GM21619 (cell line): Measurements from ENCODE around the gene DTX1.

Source experiments
- ATAC-seq: cut with Tn5 transposase; IDR thresholded peaks from one replicate; pipeline ENCODE4 v1.9.1; 2021; ENCODE audit not compliant: unreplicated experiment

DTX1 gene

DNA sequence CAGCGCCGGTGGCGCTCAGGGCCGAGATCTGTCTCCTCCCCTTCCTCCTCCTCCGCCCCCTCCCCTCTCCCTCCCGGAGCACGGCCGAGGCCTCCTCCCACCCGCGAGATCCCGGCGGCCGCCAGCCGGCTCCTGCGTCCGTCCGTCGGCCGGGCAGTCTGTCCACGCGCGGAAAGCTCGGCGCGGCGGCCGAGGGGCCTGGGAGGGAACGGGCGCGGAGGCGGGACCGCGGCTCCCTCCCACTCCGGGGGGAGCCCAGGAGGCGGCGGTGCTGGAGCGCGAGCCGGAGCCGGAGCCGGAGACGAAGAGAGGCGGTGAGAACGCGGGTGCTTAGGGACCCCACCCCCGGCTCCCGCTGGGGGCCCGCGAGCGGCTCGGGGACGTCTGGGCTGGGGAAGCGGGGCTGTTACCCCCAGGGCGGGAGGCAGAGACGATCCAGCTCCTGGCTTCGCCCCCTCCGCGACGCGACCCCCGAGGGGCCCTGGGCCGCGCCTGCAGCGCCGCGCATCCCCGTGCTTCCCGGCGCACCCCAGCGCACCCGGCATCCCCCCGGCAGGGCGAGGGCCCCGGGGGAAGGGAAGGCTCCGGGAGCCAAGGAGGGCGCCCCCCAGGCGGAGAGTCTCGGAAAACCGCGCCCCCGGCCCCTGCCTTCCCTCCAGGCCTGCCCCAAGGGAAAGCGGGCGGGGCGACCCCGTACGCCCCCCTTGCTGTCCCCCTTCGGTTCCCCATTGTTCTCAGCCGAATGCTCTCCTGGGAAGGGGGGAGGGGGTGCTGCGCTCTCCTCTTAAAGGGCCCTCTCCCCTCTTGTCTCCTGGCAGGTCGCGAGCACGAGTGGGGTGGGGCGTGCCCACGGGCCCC is at the start of gene DTX1:
Gene DTX1 (plus strand): TSS at position 100 of the 858 bp plus-strand sequence. CDS start 1,463 bp downstream, outside the sequence.
- ATAC-seq: no peak

DNA sequence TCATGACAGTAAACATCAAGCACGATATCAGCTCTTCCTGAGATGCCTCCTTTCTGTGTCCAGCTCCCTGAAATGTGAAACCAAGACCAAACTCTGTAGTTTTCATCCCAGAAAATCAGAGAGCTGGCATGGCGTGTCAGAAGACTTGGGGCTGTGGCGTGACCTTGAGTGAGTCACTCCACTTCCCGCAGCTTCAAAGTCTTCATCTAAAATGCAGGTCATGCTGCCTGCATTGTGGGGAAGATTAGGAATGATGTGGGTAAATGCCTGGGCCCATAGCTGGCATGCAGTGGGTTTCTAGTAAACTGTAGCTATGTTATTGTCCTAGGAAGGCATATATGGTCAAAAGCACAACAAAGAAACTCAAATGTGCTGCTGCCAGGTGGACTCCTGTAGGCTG is 49.4 kb upstream of the DTX1 start:
- ATAC-seq: no peak

DNA sequence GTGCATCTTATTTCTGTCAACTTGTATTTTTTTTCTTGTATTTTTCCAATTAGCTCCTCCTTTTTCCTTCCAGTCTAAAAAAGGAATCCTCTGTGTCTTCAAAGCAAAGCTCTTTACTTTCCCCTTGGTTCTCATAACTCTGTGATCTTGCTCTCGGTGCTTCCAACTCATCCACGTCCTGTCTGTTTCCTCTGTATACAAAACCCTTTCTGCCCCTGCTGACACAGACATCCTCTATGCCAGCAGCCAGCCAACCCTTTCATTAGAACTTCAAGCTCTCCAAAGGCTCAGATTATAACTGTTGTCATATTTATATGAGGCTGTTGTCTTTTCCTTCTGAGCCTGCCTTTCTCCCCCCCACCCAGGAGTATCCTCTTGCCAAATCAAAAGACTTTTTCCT is 45.8 kb upstream of the DTX1 start:
- ATAC-seq: no peak

DNA sequence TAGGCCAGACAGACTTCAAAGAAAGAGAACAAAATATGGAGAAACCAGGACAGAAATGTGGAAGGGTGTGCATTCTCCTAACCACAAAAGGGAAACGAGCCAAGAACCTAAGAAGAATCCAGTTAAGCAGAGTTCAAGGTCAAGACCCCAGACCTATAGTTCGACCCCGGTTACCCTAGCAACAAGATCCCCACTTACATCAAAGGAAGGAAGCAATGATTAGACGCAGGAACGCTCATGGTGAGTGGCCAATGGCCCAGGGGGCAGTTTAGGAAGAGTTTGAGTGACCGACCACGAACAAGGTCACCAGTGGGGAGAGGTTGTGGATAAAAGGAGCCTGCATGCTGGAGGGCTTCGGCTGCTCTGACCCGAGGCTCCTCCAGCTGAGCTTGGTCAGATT is 42.0 kb upstream of the DTX1 start:
- no peak for ATAC-seq

DNA sequence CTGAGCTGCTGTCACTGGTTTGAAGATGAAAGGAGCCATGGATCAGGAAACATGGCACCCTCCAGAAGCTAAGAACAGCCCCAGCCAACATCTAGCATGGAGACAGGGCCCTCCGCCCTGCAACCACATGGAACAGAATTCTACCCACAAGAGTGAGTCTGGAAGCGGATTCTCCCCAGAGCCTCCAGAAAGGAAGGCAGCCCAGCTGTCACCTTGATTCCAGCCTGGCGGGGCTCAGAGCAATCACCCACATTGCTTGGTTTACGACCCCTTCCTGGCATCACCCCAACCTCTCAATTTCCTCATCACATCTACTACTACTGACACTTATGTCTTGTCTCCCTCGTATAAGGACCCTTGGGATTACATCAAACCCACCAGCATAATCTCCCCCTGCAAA is 39.7 kb upstream of the DTX1 start:
- ATAC-seq: no peak

DNA sequence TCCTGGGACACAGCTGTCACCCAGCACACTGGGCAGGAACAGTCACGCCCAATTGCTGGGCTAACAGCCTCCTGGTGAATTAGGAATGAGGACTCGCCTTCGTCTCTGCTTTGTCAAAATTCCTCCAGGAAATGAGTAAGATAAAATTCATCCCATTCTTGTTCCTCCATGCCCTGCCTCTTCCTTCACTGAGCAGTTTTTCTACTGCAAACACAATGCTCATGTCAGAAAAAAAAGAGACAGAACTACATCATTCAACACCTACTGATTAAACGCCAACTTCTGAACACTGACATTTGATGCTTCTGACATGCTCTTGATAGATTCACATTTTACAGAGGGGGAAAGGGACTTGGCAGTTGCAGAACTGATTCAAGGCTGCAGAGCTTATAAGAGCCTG is 37.5 kb upstream of the DTX1 start:
- no peak for ATAC-seq

DNA sequence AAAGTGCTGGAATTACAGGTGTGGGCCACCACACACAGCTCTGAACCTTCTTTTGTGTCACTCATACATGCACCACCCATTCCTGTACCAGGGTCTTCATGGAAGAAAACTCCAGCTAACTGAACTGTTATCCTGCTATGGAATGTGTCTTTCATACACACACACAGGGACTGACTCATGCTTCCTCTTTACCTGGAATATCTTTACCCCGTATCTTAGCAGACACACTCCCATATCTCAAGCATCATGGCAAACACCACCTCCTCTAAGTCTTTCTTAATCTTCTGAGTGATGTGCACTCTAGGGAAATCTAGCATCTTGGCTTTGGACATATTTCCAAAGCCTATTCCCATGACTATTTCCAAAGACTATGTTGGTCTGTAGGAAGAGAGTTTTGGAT is 35.0 kb upstream of the DTX1 start:
- no peak for ATAC-seq

DNA sequence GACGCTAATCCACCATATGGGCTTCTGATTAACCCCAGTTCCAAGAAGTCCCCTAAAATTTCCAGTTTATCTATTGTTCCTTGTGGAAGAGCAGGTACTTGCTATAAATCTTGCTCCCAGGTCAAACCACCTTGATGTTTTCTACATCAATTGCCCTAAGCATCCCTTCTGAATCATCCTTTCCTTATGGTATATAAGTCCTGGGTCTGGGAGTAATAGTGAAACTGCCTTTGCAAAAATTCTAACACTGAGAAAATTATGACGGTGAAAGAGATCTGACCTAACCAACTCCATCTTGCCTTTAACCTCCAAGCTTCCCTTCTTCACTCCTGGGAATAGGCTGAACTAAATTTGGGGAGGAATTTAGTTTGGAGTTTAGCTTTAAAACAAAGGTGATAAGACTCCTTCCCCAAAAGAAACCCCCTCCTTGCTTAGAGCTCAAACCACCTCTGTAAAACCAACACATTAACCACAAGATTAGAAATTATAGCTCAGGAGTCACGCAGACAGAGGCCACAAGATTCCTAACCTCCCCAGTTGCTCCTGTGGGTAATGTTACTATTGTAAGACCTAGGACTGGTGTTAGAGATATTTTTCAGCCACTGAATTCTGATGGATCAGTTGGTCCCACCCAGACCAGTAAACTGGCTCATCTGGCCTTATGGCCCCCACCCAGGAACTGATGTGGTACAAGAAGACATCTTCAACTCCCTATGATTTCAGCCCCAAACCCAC is 33.8 kb upstream of the DTX1 start:
- no peak for ATAC-seq

DNA sequence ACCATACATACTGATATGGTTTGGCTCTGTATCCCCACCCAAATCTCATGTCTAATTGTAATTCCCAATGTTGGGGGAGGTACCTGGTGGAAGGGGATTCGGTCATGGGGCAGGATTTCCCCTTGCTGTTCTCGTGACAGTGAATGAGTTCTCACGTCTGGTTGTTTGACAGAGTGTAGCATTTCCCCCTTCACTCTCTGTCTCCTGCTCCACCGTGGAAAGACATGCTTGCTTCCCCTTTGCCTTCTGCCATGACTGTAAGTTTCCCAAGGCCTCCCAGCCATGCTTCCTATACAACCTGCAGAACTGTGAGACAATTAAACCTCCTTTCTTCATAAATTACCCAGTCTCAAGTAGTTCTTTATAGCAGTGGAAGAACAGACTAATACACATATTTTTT is 28.8 kb upstream of the DTX1 start:
- no peak for ATAC-seq

DNA sequence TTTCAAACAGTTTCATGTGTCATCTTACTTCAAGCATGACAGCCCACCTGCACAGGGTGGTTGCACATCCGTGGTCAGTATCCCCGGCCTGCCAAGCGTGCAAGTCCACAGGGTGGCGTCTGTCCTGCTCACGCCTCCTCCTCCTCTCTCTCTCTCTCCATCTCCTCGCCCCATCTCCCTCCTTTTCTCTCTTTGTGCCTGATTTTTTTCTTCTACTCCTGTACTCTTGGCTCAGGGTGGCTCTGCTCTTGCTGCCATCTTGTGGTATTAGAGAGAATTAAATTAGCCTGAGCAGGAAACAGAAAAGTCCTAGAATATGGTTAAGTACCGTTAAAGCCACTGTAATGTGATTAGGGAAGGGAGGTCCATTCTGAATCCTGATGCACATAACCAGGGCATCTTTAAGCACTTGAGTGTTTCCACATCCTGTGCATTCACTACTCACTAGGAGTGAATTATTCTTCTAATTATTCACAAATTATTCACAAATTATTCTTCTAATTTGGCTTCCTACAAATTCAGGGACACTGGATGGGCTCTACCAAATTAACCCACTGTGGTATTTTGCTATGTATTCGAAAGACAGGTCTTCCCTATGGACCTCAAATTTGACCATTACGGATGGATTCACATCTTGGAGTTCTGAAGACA is 25.5 kb upstream of the DTX1 start:
- no peak for ATAC-seq

DNA sequence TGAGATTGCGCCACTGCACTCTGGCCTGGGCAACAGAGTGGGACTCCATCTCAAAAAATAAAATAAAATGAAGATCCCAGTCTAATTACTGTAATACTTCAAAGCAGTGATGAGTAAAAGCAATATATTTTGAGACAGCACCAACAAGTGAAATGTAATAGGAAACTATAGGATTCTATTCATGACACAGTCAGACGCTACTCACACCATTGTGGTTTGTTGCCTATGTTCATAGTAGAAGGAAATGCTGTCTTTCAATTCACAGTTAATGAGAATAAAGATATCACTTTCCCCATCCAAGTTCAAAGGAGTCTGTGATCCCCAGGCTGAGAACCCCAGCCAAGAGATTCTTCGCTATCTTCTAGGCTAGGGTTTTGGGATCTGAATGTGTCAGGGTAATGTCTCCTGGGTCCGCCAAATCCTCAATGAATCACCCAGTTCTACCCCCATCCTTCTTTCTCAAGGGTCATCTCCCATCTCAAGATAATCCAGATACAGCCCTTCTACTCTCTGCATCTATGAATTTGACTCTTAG is 16.6 kb upstream of the DTX1 start:
- ATAC-seq: no peak

DNA sequence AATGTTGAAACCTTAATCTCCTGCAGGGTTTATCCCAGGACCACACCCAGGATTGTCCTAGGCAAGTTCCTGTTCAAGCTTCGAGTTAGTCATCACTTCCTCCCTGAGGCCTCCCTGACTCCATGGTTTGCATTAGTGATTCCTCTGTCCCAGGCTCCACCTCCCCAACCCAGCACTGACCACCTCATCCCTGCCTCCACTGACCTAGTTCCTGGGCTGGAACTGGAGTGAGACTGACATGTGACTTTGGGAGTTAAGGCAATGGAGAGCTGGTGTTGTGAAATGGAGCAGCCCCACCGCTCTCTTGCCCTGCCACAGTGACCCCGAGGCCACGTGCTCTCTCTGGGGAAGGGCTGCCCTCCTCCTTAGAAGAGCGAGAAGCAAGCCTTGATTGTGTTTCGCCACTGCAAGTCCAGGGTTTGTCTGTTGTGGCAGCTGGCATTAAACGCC is 15.8 kb upstream of the DTX1 start:
- ATAC-seq: no peak

DNA sequence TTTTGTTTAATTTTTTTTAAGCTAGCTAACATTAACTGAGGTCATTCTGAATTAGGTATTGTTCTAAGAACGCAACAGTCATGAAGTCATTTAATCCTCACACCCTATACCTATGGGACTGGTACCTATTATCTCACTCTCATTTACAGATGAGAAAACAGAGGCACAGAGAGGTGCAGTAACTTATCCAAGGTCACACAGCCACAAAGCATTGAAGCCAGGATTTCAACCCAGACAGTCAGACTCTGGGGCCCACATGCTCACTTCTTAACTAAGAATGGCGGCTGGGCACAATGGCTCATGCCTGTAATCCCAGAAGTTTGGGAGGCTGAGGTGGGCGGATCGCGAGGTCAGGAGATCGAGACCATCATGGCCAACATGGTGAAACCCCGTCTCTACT is 15.0 kb upstream of the DTX1 start:
- no peak for ATAC-seq

DNA sequence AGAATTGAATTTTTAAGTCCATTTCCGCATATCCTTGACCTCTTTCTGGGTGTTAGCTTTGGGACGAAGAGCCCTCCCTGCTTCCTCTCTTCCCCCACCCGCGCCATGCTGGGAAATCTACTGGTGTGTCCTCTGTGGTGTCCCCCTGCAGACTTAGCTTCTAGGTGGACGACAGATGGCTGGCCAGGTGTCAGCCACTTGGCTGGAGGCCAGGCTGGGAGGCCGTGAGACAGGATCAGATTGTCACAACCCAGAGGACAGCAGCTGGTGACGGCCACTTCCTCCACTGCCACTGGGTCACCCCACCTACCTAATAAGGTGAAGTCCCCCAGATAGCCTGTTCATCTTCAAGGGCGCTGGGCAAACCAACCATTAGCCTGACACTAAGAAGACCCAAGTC is 13.3 kb upstream of the DTX1 start:
- no peak for ATAC-seq

DNA sequence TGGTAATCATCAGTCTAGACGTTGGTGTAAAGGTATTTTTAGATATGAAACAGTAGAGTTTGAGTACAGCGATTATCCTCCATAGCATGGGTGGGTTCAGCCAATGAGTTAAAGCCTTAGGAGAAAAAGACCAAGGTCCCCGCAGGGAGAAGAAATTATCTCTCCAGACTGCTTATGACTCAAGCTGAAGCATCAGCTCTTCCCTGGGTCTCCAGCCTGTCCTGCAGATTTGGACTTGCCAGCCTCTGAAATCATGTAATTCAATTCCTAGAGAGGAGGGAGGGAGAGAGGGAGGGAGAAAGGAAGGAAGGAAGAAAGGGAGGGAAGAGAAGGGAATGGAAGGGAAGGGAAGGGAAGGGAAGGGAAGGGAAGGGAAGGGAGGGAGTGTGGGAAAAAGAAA is 12.0 kb upstream of the DTX1 start:
- no peak for ATAC-seq

DNA sequence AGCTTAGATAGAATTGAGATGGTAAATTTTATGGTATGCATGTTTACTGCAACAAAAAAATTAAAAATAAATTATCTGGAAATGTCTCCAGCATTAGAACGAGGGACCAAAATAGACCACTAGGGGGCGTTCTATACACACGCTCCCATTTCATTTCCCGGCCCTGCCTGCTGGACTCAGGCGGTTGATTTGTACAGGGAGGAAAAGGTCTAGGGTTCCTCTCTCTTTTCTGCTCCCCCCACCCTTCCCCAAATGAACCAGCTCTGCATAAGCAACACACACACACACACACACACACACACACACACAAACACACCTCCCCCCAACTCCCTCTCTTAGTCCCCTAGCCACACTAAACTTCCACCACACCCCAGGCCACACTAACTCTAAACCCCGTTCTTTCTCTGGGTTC is 7.8 kb upstream of the DTX1 start:
- no peak for ATAC-seq

DNA sequence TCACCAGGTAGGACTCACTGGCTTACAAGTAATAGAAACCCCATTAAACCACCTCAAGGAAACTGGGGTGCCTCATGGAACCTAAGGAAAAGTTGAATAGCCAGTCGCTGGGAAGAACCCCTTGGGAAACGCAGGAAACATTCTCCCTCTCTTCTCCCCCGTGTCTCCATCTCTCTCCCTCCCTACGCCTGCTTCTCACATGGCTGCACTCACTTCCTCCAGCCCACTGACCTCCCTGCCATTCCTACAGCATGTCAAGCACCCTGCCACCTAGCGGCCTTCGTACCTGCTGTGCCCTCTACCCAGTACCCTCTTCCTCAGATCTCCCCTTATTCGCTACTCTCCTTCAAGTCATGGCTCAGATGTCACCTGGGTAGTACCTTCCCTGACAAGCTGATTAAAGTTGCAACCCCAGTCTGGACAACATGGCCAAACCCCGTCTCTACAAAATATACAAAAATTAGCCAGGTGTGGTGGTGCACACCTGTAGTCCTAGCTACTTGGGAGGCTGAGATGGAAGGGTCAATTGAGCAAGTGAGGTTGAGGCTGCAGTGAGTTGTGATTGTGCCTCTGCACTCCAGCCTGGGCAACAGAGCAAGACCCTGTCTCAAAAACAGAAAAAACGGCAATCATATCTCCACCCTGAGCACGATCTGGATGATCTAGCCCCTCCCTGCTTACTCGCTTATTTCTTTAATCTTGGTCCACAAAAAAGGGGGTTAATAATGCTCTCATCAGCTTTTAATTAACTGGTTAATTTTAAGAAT is 6.4 kb upstream of the DTX1 start:
- ATAC-seq: no peak

DNA sequence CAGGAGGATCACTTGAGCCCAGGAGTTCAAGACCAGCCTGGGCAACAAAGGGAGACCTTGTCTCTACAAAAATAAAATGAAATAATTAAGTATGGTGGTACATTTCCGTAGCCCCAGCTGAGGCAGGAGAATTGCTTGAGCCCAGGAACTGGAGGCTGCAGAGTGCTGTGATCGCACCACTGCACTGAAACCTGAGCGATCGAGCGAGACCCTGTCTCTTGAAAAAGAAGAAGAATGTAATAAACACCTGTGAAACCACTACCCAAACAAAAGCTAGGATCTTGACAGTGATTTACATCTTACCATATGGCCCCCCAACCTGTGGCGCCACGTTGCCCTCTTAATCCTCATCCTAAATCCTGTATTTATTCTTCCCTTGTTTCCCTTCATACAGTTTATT is 5.7 kb upstream of the DTX1 start:
- ATAC-seq: no peak

DNA sequence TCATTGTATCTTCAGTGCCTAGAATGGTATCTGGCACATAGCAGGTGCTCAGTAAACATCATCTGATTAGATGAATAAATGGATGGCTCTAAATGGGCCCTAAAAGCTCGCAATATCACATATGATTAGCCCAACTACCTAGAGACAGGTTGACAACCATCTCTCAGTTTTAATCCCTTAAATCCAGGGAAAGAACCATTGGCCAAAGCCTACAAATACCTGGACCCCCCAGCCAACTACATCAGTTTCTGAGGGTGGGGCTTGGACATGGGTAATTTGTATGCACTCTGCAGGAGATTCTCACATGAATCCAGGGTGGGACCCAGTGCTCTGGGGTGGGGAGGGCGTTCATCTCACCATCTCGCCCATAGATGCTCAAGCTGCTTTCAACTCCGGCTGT is 4.8 kb upstream of the DTX1 start:
- ATAC-seq: no peak

DNA sequence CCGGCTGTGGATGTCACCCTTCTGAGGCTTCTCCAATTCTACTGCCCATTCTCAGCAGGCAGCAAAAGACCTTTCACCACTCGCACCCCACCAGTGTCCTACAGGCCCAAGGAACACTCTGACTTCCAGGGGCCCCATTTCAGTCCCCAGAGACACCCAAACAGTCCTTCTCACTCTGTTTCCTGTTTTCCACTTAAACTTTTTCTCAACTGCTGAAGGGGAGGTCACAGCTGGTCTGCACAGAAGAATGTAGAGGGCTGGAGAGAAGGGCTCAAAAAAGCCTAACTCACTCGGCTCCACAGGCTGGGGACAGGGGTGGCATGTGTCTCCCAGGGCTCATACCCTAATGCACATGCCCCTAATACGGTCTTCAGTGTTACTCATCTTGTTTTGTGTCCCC is 4.2 kb upstream of the DTX1 start:
- no peak for ATAC-seq

DNA sequence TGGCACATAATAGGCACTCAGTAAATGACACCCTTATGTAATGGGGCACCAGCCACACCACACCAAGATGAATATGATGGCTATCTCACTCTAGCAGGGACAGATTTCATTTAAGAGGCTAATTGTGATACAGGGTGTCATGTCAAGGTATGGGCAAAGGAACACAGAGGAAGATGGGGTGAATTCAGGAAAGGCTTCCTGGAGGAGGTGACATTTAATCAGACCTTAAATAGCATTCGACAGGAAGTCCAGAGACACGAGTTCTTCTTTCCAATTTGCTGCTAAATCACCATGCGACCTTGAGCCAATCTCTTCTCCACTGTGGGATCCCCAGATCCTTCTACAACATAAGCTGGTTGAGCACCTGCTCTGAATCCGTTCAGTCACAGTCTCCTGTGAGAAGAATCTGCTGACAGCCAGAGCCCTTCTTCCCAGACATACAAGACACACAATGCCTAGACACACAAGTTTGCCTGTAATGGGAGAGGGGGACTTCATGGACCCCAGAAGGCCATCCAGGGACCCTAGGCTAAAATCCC is 1.5 kb upstream of the DTX1 start:
- ATAC-seq: no peak
